Immature natural killer cell (primary cell): ENCODE data around the gene SRP14. TPM values are rescaled to one million over a fixed set of nuclear protein-coding genes. Genes with fewer than 3 reads are reported as not detected.
"Not testable (repeated sequence)": the region's sequence is repeated elsewhere in the genome, so short reads cannot be mapped to it uniquely, and the experiment has no call there.

ENCODE experiments used
- DNase-seq, 3 donors: peaks; one replicate each; pipeline ENCODE4 v3.0.0; 2022; ENCODE audit warnings: mixed read lengths in 1 of 3
- H3K27ac Mint-ChIP-seq, 6 donors: one replicate each; pipeline ENCODE4 v1.8.0; 2020; ENCODE audit warnings: mixed read lengths in 6 of 6, mild to moderate bottlenecking in 5 of 6, inconsistent platforms in 4 of 6, moderate library complexity in 3 of 6
- H3K27me3 Mint-ChIP-seq, 3 donors: one replicate each; pipeline ENCODE4 v1.8.0; 2020 to 2021; ENCODE audit warnings: low read depth in 3 of 3, mild to moderate bottlenecking in 3 of 3, mixed read lengths in 3 of 3, moderate library complexity in 3 of 3, inconsistent platforms in 1 of 3
- H3K36me3 Mint-ChIP-seq, 3 donors: one replicate each; pipeline ENCODE4 v1.8.0; 2020; ENCODE audit warnings: mixed read lengths in 3 of 3, inconsistent platforms in 2 of 3, mild to moderate bottlenecking in 2 of 3
- H3K4me1 Mint-ChIP-seq, 2 donors: one replicate each; pipeline ENCODE4 v1.8.0; 2020; ENCODE audit warnings: inconsistent platforms in 2 of 2, mild to moderate bottlenecking in 2 of 2, mixed read lengths in 2 of 2, moderate library complexity in 1 of 2
- H3K4me3 Mint-ChIP-seq, 5 donors: one replicate each; pipeline ENCODE4 v1.8.0; 2020; ENCODE audit warnings: mild to moderate bottlenecking in 5 of 5, mixed read lengths in 5 of 5, inconsistent platforms in 3 of 5, moderate library complexity in 3 of 5
- H3K9me3 Mint-ChIP-seq, 6 donors: one replicate each; pipeline ENCODE4 v1.8.0; 2020; ENCODE audit warnings: mild to moderate bottlenecking in 6 of 6, mixed read lengths in 6 of 6, inconsistent platforms in 4 of 6, moderate library complexity in 3 of 6
- polyA plus RNA-seq, 3 donors: library from polyadenylated mRNA; unstranded; fragments of 300-500 nt; fragmentation: Illumina TruSeq; gene quantifications; one replicate each; pipeline ENCODE4 v1.2.3, GENCODE V29; 2021

Gene SRP14
- polyA plus RNA-seq, 3 donors from 2014 or later: 744 to 1,102 (median 786) TPM

DNA sequence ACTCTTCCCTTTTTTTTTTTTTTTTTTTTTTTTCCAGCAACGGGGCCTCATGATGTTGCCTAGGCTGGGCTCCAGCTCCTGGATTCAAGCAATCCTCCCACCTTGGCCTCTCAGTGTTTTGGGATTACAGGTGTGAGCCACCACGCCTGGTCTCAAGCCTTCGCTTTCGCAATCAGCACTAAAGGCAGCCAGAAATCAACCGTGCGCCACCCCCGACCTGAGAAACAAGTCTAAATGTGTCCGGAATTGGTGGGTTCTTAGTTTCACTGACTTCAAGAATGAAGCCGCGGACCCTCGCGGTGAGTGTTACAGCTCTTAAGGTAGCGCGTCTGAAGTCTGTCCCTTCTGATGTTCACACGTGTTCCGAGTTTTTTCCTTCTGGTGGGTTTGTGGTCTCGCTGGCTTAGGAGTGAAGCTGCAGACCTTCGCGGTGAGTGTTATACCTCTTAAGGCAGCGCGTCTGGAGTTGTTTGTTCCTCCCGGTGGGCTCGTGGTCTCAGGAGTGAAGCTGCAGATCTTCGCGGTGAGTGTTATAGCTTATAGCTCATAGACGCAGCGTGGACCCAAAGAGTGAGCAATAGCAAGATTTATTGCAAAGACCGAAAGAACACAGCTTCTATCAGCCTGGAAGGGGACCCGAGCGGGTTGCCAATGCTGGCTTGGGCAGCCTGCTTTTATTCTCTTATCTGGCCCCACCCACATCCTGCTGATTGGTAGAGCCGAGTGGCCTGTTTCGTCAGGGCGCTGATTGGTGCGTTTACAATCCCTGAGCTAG, 34.9 kb upstream of the SRP14 start:
- H3K9me3 Mint-ChIP-seq, H3K27me3 Mint-ChIP-seq, H3K36me3 Mint-ChIP-seq, DNase-seq: not testable (repeated sequence)
- H3K4me1 Mint-ChIP-seq: peaks cover 9 to 11% of the 10 kb centered on the region in 2 donors
- peak overlapping the region in 3 of 6 donors; percentile 20 to 72 (median 29) for H3K27ac Mint-ChIP-seq
- H3K4me3 Mint-ChIP-seq: peak overlapping the region; percentile 80 to 91 (median 87)

DNA sequence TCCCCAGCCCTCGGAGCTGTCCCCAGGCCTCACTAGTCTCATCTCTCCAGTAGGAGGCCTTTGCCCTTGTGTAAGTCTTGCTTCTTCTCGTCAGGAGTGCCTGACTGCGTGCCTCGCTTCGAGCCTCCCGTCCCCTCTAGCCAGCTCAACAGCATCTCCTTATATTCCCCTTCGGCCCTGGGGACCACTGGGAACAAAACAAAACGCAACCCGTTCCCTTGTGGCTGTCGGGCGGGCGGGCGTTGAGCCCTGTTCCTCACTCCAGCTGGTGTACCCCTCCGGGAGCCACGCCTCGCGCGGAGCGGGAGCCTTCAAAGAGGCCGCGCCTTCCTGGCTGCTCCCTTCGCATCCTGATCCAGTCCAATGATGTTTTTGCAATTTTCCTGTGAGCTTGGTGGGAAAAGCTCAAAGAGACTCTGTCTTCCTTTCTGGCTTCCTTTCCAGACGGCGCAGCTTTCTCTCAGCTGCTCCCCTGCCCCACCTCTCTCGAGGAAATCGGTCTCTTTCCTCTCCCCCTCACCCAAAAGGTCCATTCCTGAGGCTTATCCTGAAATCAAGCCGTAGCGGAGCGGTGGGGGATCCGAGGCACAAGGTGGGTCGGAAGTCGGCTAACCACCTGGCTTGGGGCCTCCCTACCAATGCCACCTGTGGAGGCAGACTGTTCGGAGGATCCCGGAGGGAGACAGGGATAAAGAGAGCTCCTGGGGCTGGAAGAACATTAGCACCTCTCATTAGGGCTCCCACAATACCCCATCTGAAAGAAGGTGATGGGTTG, 33.4 kb upstream of the SRP14 start:
- no peaks in the 10 kb centered on the region for H3K36me3 Mint-ChIP-seq
- H3K27ac Mint-ChIP-seq: no peak overlapping the region
- H3K4me3 Mint-ChIP-seq: no peak overlapping the region

GRCh38 chr15:40070608-40071218, 31.7 kb upstream of the SRP14 start:
- DNase-seq: no peak
- no peak overlapping the region for H3K27ac Mint-ChIP-seq
- H3K27me3 Mint-ChIP-seq: peaks cover 2 to 7% (median 3%) of the 10 kb centered on the region in 3 donors
- no peaks in the 10 kb centered on the region for H3K36me3 Mint-ChIP-seq
- no peaks in the 10 kb centered on the region for H3K9me3 Mint-ChIP-seq
- peaks cover 9 to 11% of the 10 kb centered on the region in 2 donors for H3K4me1 Mint-ChIP-seq
- no peak overlapping the region for H3K4me3 Mint-ChIP-seq

More for the DNA sequence above, 33.4 kb upstream of the SRP14 start:
- DNase-seq: no peak
- peaks cover 2 to 7% (median 4%) of the 10 kb centered on the region in 3 donors for H3K27me3 Mint-ChIP-seq
- H3K4me1 Mint-ChIP-seq: peaks cover 9 to 11% of the 10 kb centered on the region in 2 donors
- no peaks in the 10 kb centered on the region for H3K9me3 Mint-ChIP-seq

GRCh38 chr15:40070166-40070557, 31.2 kb upstream of the SRP14 start:
- Mint-ChIP-seq H3K9me3 (no peaks in the 10 kb centered on the region), H3K4me1 (peaks cover 9 to 11% of the 10 kb centered on the region in 2 donors), H3K27me3 (peaks cover 2 to 7% (median 3%) of the 10 kb centered on the region in 3 donors), H3K4me3 (no peak overlapping the region), H3K36me3 (no peaks in the 10 kb centered on the region), H3K27ac (no peak overlapping the region)
- no peak for DNase-seq

GRCh38 chr15:40069178-40070165, 30.5 kb upstream of the SRP14 start:
- Mint-ChIP-seq H3K4me1 (peaks cover 9 to 11% of the 10 kb centered on the region in 2 donors), H3K36me3 (no peaks in the 10 kb centered on the region), H3K27me3 (peaks cover 3 to 7% (median 4%) of the 10 kb centered on the region in 3 donors), H3K4me3 (no peak overlapping the region), H3K27ac (no peak overlapping the region), H3K9me3 (no peaks in the 10 kb centered on the region)
- DNase-seq: no peak

DNA sequence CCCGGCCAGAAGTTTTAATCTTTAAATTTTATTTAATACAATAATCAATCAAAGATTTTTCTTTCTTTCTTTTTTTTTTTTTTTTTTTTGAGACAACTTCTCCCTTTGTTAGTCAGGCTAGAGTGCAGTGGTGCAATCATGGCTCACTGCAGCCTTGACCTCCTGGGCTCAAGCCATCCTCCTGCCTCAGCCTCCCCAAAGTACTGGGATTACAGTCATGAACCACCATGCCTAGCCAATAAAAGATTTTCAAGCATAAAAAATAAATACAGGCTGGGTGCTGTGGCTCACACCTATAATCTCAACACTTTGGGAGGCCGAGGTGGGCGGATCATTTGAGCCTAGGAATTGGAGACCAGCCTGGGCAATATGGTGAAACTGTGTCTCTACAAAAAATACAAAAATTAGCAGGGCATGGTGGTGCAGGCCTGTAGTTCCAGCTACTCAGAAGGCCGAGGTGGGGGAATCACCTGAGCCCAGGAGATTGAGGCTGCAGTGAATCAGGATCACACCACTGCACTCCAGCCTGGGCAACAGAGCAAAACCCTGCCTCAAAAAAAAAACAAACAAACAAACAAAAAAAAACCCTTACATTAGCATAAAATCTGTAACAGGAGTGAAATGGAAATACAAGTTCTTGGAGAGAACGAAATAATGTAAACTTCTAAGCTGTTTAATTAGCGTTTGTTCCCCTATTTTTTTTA, 29.1 kb upstream of the SRP14 start:
- H3K4me3 Mint-ChIP-seq: no peak overlapping the region
- no peaks in the 10 kb centered on the region for H3K36me3 Mint-ChIP-seq
- no peaks in the 10 kb centered on the region for H3K9me3 Mint-ChIP-seq
- H3K27ac Mint-ChIP-seq: no peak overlapping the region
- peaks cover 0 to 3% (median 2%) of the 10 kb centered on the region in 3 donors for H3K27me3 Mint-ChIP-seq
- DNase-seq: no peak
- H3K4me1 Mint-ChIP-seq: no peaks in the 10 kb centered on the region

- no peaks in the 10 kb centered on the region for H3K4me1 Mint-ChIP-seq
- H3K27me3 Mint-ChIP-seq: peaks cover 0 to 2% (median 0%) of the 10 kb centered on the region in 3 donors
- H3K9me3 Mint-ChIP-seq: no peaks in the 10 kb centered on the region
- H3K36me3 Mint-ChIP-seq: no peaks in the 10 kb centered on the region
- H3K4me3 Mint-ChIP-seq: no peak overlapping the region
- no peak overlapping the region for H3K27ac Mint-ChIP-seq
- no peak for DNase-seq
Observed at GRCh38 chr15:40066589-40066988, 27.6 kb upstream of the SRP14 start.

- H3K9me3 Mint-ChIP-seq: no peaks in the 10 kb centered on the region
- H3K27me3 Mint-ChIP-seq: peaks cover 0 to 2% (median 0%) of the 10 kb centered on the region in 3 donors
- no peak overlapping the region for H3K27ac Mint-ChIP-seq
- no peak overlapping the region for H3K4me3 Mint-ChIP-seq
- no peaks in the 10 kb centered on the region for H3K36me3 Mint-ChIP-seq
- H3K4me1 Mint-ChIP-seq: no peaks in the 10 kb centered on the region
- no peak for DNase-seq
Observed at GRCh38 chr15:40065166-40065565, 26.2 kb upstream of the SRP14 start.

DNA sequence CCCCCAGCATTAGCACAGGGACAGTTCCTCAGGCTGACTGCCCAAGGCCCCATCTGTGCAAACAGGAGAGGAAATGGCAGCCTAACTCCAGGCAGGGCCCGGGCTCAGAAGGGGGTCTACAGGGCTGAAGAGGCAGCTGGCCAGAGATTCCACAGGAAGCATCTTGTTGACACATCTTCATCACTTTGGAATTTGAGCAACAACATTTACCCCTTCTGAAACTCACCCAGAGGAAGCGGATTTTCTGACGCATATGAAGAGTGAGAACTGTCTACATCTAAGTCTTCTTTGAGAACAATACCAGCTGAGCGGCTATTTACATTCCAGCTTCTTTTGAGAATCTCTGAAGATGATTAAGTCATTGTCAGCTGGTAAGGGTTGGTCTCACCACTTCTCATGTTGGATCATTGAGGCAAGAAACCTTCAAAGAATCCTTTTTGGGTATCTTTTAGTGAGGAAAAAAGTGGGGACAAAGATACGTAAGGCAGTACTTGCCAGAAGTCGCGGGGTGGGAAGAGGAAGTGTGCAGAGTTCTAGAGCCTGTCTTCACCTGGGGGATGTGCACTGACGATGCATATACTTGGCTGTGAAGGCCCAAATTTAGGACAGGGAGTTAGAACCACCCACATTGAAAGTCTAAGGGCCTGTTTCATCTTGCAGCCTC, 25.4 kb upstream of the SRP14 start:
- no peaks in the 10 kb centered on the region for H3K9me3 Mint-ChIP-seq
- no peak for DNase-seq
- H3K27ac Mint-ChIP-seq: no peak overlapping the region
- H3K4me3 Mint-ChIP-seq: no peak overlapping the region
- no peaks in the 10 kb centered on the region for H3K4me1 Mint-ChIP-seq
- H3K27me3 Mint-ChIP-seq: peaks cover 0 to 2% (median 0%) of the 10 kb centered on the region in 3 donors
- H3K36me3 Mint-ChIP-seq: no peaks in the 10 kb centered on the region

DNA sequence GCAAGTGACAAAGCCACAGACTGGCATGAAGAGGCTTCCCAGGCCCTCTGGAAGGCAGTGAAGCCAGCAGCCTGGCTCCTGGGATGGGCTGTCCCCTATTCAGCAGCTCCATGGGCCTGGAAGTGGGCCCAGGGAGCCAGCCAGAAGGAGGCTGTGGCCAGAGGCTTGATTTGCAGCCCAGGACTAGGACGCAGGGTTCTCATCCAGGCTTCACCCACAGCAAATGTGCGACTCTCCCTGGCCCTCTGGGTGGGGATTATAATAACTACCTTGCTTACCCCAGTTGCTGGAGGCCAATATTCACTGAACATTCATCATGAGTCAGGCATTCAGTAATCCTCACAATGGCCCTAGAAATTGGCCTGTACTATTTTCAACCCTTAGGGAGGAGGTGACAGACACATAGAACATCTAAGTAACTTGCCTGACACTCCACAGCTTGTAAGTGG, 24.6 kb upstream of the SRP14 start:
- DNase-seq: no peak
- H3K36me3 Mint-ChIP-seq: no peaks in the 10 kb centered on the region
- H3K27me3 Mint-ChIP-seq: peaks cover 0 to 2% (median 0%) of the 10 kb centered on the region in 3 donors
- H3K27ac Mint-ChIP-seq: peak overlapping the region in 1 of 6 donors; percentile 9
- H3K4me1 Mint-ChIP-seq: no peaks in the 10 kb centered on the region
- no peaks in the 10 kb centered on the region for H3K9me3 Mint-ChIP-seq
- no peak overlapping the region for H3K4me3 Mint-ChIP-seq

DNA sequence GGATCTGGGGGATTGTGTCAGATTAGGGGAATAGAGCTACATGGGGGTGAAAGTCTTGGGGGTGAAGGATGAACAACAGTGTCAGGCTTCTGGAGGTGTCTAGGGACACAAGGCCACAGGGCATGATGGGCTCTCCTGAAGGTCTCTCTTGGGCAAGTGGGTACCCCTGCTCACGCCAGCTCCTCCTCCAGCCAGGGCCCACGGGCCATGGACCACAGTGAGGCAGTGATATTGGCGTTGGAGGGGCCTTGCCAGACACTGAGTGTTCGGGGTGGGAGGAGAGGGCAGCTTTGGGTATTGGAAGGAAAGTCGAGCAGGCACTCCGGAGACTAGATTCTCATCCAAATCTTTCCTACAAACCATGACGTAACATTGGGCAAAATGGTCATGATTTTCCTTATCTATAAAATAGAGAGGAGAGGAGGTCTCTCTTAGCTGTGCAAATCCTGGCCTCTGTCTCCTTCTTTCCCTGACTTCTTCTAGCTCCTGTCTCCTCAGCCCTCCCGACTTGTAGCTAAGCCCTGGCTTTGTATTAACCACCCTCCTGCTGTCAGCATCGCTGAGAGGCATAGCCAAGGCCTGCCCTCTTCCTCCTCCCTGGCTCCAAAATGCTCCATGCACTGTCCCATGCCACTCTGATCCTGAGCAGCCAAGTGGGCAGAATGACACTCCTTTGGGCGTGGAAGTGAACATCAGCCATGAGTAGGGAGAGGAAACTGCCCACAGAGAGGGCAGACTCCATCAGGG, 24.0 kb upstream of the SRP14 start:
- no peaks in the 10 kb centered on the region for H3K4me1 Mint-ChIP-seq
- no peak for DNase-seq
- no peaks in the 10 kb centered on the region for H3K9me3 Mint-ChIP-seq
- H3K4me3 Mint-ChIP-seq: no peak overlapping the region
- H3K27me3 Mint-ChIP-seq: peaks cover 0 to 2% (median 0%) of the 10 kb centered on the region in 3 donors
- no peaks in the 10 kb centered on the region for H3K36me3 Mint-ChIP-seq
- no peak overlapping the region for H3K27ac Mint-ChIP-seq
